GM18505 (cell line): ENCODE measurements around the gene MED10.

Source experiments
- ATAC-seq: cut with Tn5 transposase; IDR thresholded peaks from one replicate; pipeline ENCODE4 v1.9.1; 2021; ENCODE audit not compliant: unreplicated experiment
- POLR2A ChIP-seq: IDR thresholded peaks from 4 replicates; pipeline ENCODE4 v1.6.1; 2011; ENCODE audit warnings: borderline replicate concordance; ENCODE audit not compliant: insufficient read depth, insufficient read length; ENCODE audit errors: extremely low read depth

MED10 gene

GRCh38 chr5:6394429-6395101 lies 16.2 kb upstream of the MED10 start:
- TF ChIP-seq POLR2A, result no peak

DNA sequence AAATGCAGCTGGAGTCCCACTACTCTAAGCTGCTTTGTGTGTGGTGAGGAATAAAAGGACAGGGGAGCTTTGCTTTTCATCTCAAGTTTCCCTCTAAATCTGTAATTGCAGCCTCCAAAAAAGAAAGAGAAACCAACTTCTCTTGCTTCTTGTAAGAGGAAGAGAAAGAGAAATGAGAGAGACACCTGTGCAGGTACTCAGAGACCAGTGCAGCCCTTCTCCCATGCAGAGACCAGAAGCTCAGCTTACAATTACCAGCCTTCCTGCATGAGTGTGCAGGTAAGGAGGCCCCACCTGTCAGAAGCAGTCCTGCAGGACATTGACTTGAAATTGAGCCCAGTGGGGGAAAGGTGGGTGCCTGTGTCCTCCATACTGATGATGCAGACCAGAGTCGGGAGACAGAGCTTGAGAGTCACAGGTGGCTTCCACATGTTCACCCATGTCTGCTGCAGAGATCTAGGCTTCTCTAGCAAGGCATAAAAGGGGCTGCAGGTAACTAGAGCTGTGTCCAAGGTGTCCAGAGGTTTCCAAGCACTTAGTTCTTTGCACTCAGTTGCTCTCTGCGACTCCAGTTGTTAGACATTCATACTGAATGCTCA lies 15.3 kb upstream of the MED10 start:
- ATAC-seq, result peak; percentile 65
- TF ChIP-seq POLR2A, result no peak

More at GRCh38 chr5:6394429-6395101, 16.2 kb upstream of the MED10 start:
- ATAC-seq, result no peak

DNA sequence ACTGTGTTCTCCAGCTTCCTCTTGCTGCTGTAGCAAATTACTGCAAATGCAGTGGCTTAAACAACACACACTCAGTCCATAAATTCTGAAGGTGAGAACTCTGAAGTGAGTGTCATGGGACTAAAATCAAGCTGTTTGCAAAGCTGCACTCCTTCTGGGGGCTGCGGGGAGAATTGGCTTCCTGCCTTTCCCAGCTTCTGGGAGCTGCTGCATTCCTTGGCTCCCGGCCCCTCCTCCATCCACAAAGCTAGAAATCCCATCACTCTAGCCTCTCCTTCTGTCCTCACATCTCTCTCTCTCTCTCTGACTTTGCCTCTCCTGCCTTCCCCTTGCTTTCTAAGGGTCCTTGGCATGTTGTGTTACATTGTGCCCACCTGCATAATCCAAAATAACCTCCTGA lies 14.2 kb upstream of the MED10 start:
- no peak for TF ChIP-seq POLR2A
- ATAC-seq, result no peak

DNA sequence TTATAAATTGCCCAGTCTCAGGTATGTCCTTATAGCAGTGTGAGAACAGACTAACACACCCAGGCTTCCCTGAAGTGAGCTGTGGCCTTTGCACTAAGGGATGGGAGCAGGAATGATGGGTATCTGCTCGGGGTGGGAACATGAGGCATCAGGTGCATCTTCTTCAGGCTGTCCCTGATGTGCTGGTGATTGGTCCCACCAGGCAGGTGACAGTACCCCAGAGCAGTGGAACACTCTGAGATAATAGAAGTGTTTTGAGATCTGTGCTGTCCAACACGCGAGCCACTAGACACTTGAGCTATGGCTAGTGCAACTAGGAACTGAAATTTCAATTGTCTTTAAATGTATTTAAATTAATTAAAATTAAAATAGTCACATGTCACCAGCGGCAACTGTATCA lies 12.8 kb upstream of the MED10 start:
- ATAC-seq, result no peak
- no peak for TF ChIP-seq POLR2A

- ATAC-seq, result no peak
- TF ChIP-seq POLR2A, result no peak
Observed at GRCh38 chr5:6389946-6390530, 11.7 kb upstream of the MED10 start.

DNA sequence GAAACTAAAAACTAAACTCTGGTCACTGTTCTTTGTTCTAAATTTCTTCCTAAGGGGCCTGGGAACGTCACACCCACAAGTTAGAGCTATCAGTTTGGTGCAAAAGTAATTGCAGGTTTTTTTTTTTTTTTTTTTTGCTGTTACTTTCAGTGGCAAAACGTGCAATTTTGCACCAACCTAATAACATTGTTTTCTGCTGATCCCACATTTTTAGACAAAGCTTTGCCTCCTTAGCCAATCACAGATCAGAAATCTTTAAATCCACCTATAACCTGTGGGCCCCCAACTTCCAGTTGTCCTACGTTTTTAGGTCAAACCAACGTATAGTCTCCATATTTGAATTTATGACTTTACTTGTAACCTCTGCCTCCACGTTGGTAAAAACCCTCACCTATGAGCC lies 11.1 kb upstream of the MED10 start:
- ATAC-seq, result no peak
- no peak for TF ChIP-seq POLR2A

- no peak for ATAC-seq
Observed at GRCh38 chr5:6387970-6388369, 9.6 kb upstream of the MED10 start.

GRCh38 chr5:6386271-6386670 lies 7.9 kb upstream of the MED10 start:
- no peak for ATAC-seq
- no peak for TF ChIP-seq POLR2A

More at GRCh38 chr5:6387970-6388369, 9.6 kb upstream of the MED10 start:
- no peak for TF ChIP-seq POLR2A

- ATAC-seq, result no peak
- TF ChIP-seq POLR2A, result no peak
Observed at GRCh38 chr5:6384856-6385255, 6.5 kb upstream of the MED10 start.

- ATAC-seq, result no peak
- TF ChIP-seq POLR2A, result no peak
Observed at GRCh38 chr5:6383376-6383775, 5.0 kb upstream of the MED10 start.

DNA sequence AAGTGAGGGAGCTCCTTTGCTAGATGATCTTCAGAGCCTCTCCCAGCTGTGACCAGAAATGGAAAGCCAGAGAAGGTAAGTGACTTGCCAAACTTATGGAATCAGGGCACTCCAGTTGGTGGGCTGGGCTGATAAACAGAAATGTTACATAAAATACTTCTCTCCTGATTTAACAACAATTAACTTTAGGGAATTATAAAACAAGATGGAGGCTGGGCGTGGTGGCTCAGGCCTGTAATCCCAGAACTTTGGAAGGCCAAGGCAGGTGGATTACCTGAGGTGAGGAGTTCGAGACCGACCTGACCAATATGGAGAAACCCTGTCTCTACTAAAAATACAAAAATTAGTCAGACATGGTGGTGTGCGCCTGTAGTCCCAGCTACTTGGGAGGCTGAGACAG lies 899 bp upstream of the MED10 start:
- TF ChIP-seq POLR2A, result no peak
- no peak for ATAC-seq

GRCh38 chr5:6378766-6379103 lies 388 bp upstream of the MED10 start:
- no peak for TF ChIP-seq POLR2A
- peak; percentile 25 for ATAC-seq

- ATAC-seq, result no peak
Observed at GRCh38 chr5:6377582-6377904, 804 bp downstream of the MED10 start.

GRCh38 chr5:6376974-6377520 lies 1.3 kb downstream of the MED10 start:
- no peak for ATAC-seq
- TF ChIP-seq POLR2A, result no peak

More at GRCh38 chr5:6377582-6377904, 804 bp downstream of the MED10 start:
- TF ChIP-seq POLR2A, result no peak
